Endothelial cell of umbilical vein (primary cell): Measurements from ENCODE around the gene SLC25A22. TPM values are rescaled to one million over a fixed set of nuclear protein-coding genes. Genes with fewer than 3 reads are reported as not detected.

Experiments
- BruUV-seq: library from RNA; stranded (reverse); fragments of 400-500 nt; replicated peaks from 2 replicates; lab custom pipeline; 2021; lab: Mats Ljungman, UMichigan
- CTCF ChIA-PET: fragments of 300-600, 350-600 bp; sonication (Branson Sonifier 250); formaldehyde crosslinking; loops from one replicate; lab custom pipeline; 2021; ENCODE audit warnings: antibody characterized with exemption, inconsistent platforms; lab: Charles Lee
- POLR2A ChIA-PET: fragments of 300-600, 350-600 bp; sonication (Branson Sonifier 250); formaldehyde crosslinking; loops from one replicate; lab custom pipeline; 2021; ENCODE audit warnings: antibody characterized with exemption, inconsistent platforms; lab: Charles Lee
- DNase-seq: peaks from one replicate; pipeline ENCODE4 v3.0.0-alpha.2; 2011; ENCODE audit warnings: low read depth, low spot score
- FAIRE-seq: peaks from 2 replicates; lab custom pipeline; 2011; peaks lifted over from hg19 to GRCh38; lab: Jason Lieb, UNC
- H2AFZ ChIP-seq: 2 replicates; pipeline ENCODE4 v1.6.0; 2012; ENCODE audit warnings: low read depth, low read length, control low read depth, inconsistent platforms
- H3K27ac ChIP-seq: 2 replicates; pipeline ENCODE4 v1.5.1; 2011; ENCODE audit warnings: low read depth, mild to moderate bottlenecking, control low read depth, low read length, moderate library complexity; ENCODE audit not compliant: insufficient read depth
- H3K27me3 ChIP-seq, 2 experiments: 2 replicates each; pipeline versions ENCODE4 v1.6.0 to v1.6.1; 2011; ENCODE audit warnings: low read length in 2 of 2, mixed read lengths in 1 of 2; ENCODE audit not compliant: control insufficient read depth in 2 of 2, insufficient read depth in 2 of 2
- H3K36me3 ChIP-seq, 2 experiments: 2 replicates in 1 of 2; 3 replicates in 1 of 2; pipeline ENCODE4 v1.5.1; 2011; ENCODE audit warnings: low read length in 2 of 2, mild to moderate bottlenecking in 1 of 2, moderate library complexity in 1 of 2; ENCODE audit not compliant: control insufficient read depth in 2 of 2, insufficient read depth in 2 of 2; ENCODE audit errors: extremely low read depth in 1 of 2
- H3K4me1 ChIP-seq: 3 replicates; pipeline ENCODE4 v1.5.1; 2011; ENCODE audit warnings: mild to moderate bottlenecking, low read length; ENCODE audit not compliant: control insufficient read depth, insufficient read depth; ENCODE audit errors: extremely low read depth
- H3K4me2 ChIP-seq: 2 replicates; pipeline ENCODE4 v1.6.1; 2011; ENCODE audit warnings: low read length, control low read depth, mixed read lengths; ENCODE audit not compliant: insufficient read depth
- H3K4me3 ChIP-seq, 3 experiments: fragments of 200-600 bp in 1 of 3; sonication (generic), shearing (Covaris generic) in 1 of 3; replicated peaks in 1 of 3; 2 replicates each; pipeline ENCODE4 v1.5.1; 2011 to 2016; ENCODE audit warnings: control low read depth in 3 of 3, low read length in 3 of 3, mild to moderate bottlenecking in 2 of 3, inconsistent platforms in 1 of 3, low read depth in 1 of 3, moderate library complexity in 1 of 3; ENCODE audit not compliant: insufficient read depth in 1 of 3
- H3K79me2 ChIP-seq: 2 replicates; pipeline ENCODE4 v1.6.0; 2012; ENCODE audit warnings: low read length, inconsistent platforms; ENCODE audit not compliant: control insufficient read depth, insufficient read depth
- H3K9ac ChIP-seq: replicated peaks from 2 replicates; pipeline ENCODE3; 2011; ENCODE audit warnings: low read length, control low read depth; ENCODE audit not compliant: insufficient read depth; ENCODE audit errors: extremely low read depth
- H3K9me1 ChIP-seq: replicated peaks from 3 replicates; pipeline ENCODE4 v1.6.0; 2011; ENCODE audit warnings: mild to moderate bottlenecking, low read length; ENCODE audit not compliant: control insufficient read depth, insufficient read depth; ENCODE audit errors: extremely low read depth
- H3K9me3 ChIP-seq: replicated peaks from 2 replicates; pipeline ENCODE4 v1.5.1; 2012; ENCODE audit warnings: low read length, inconsistent platforms; ENCODE audit not compliant: control insufficient read depth, insufficient read depth
- H4K20me1 ChIP-seq: replicated peaks from 2 replicates; pipeline ENCODE3; 2011; ENCODE audit warnings: mild to moderate bottlenecking, low read length; ENCODE audit not compliant: control insufficient read depth, insufficient read depth; ENCODE audit errors: extremely low read depth
- EZH2 ChIP-seq: IDR thresholded peaks from 2 replicates; pipeline ENCODE4 v1.6.1; 2012; ENCODE audit warnings: borderline replicate concordance, low read depth, mild to moderate bottlenecking, moderate library complexity, low read length, inconsistent platforms; ENCODE audit not compliant: severe bottlenecking
- GATA2 ChIP-seq: IDR thresholded peaks from 2 replicates; pipeline ENCODE4 v1.7.0; 2011; ENCODE audit warnings: low read depth, mild to moderate bottlenecking, moderate library complexity, mixed read lengths, low read length; ENCODE audit not compliant: insufficient read length, insufficient read depth
- MAX ChIP-seq: IDR thresholded peaks from 2 replicates; pipeline ENCODE4 v1.6.1; 2011; ENCODE audit not compliant: insufficient read depth, insufficient read length
- POLR2AphosphoS5 ChIP-seq: IDR thresholded peaks from 2 replicates; pipeline ENCODE4 v1.6.1; 2012; ENCODE audit warnings: low read depth, mild to moderate bottlenecking, control low read depth, low read length, moderate library complexity; ENCODE audit not compliant: insufficient read depth
- dilution Hi-C: fragments of 300-500 bp; cut with MboI; formaldehyde crosslinking; loops from one replicate; pipeline ENCODE4 v1.15.0; 2019; ENCODE audit warnings: low sequenced_read_pairs; ENCODE audit not compliant: extremely low pct_ligation_motif_present
- intact Hi-C: fragments of 100-400 bp; cut with micrococcal nuclease; formaldehyde crosslinking; loops from one replicate; pipeline ENCODE4 v1.10.0; 2022
- polyA plus RNA-seq, 4 experiments: library from polyadenylated mRNA; depleted of rRNA in 3 of 4; stranded (reverse) in 3 of 4; unstranded in 1 of 4; fragments of >200 nt; gene quantifications; 2 replicates each; pipeline versions ENCODE4 v1.2.1 to v1.2.3, GENCODE V29; 2011 to 2012; ENCODE audit warnings: missing spikeins in 1 of 4
- total RNA-seq: library from RNA; stranded (reverse); gene quantifications from 2 replicates; pipeline ENCODE4 v1.2.3, GENCODE V29; 2021

Gene SLC25A22
- total and polyA plus RNA-seq, 2 donors (not counting 3 experiments of a cell fraction or from before 2014, with no cell fraction given) = 24.5 to 24.9 TPM

GRCh38 chr11:792535-792821 is 5.6 kb downstream of the SLC25A22 start:
- Histone ChIP-seq H3K9me3 (no peaks in the 10 kb centered on the region), H3K27ac (no peak overlapping the region), H3K9ac (no peak overlapping the region), H3K9me1 (no peaks in the 10 kb centered on the region), H4K20me1 (no peaks in the 10 kb centered on the region), H3K27me3 (no peaks in the 10 kb centered on the region), H3K4me2 (no peak overlapping the region), H3K36me3 (no peaks in the 10 kb centered on the region), H3K79me2 (peaks cover 11% of the 10 kb centered on the region), H3K4me3 (no peak overlapping the region), H2AFZ (no peak overlapping the region), H3K4me1 (peaks cover 14% of the 10 kb centered on the region)
- CTCF ChIA-PET = no interaction called here
- intact Hi-C loops = no loop called here
- no peak for FAIRE-seq
- no TSS peak for BruUV-seq
- no peak for DNase-seq
- TF ChIP-seq EZH2 = no peak
- POLR2A ChIA-PET = no interaction called here
- dilution Hi-C loops = no loop called here

GRCh38 chr11:791658-792534 is 6.2 kb downstream of the SLC25A22 start:
- H4K20me1 ChIP-seq = no peaks in the 10 kb centered on the region
- H3K4me1 ChIP-seq = peaks cover 11% of the 10 kb centered on the region
- H3K9ac ChIP-seq = no peak overlapping the region
- H3K27me3 ChIP-seq = no peaks in the 10 kb centered on the region
- H3K4me3 ChIP-seq = no peak overlapping the region
- no peak for DNase-seq
- ChIA-PET POLR2A (no interaction called here), CTCF (no interaction called here)
- TF ChIP-seq MAX = no peak
- no peak for TF ChIP-seq POLR2AphosphoS5
- TF ChIP-seq GATA2 = no peak
- peaks cover 11% of the 10 kb centered on the region for H3K79me2 ChIP-seq
- FAIRE-seq = no peak
- intact Hi-C loops = no loop called here
- H3K9me3 ChIP-seq = no peaks in the 10 kb centered on the region
- H3K9me1 ChIP-seq = no peaks in the 10 kb centered on the region
- dilution Hi-C loops = no loop called here
- H3K4me2 ChIP-seq = no peak overlapping the region
- BruUV-seq = no TSS peak
- no peak overlapping the region for H2AFZ ChIP-seq
- no peaks in the 10 kb centered on the region for H3K36me3 ChIP-seq
- no peak overlapping the region for H3K27ac ChIP-seq
